IPS-15b (cell line): ENCODE results near the gene SMG1.
"Not testable (repeated sequence)": the region's sequence is repeated elsewhere in the genome, so short reads cannot be mapped to it uniquely, and the experiment has no call there.

Source experiments
- H3K27me3 ChIP-seq: one replicate; pipeline ENCODE4 v1.6.1; 2013; ENCODE audit warnings: low read length; ENCODE audit not compliant: control insufficient read depth, insufficient read depth
- H3K36me3 ChIP-seq: one replicate; pipeline ENCODE4 v1.6.1; 2013; ENCODE audit warnings: low read length; ENCODE audit not compliant: control insufficient read depth, insufficient read depth
- H3K4me1 ChIP-seq: one replicate; pipeline ENCODE4 v1.6.1; 2013; ENCODE audit warnings: mild to moderate bottlenecking, low read length; ENCODE audit not compliant: control insufficient read depth, insufficient read depth
- H3K4me3 ChIP-seq: one replicate; pipeline ENCODE4 v1.5.1; 2013; ENCODE audit warnings: low read depth, low read length
- H3K9ac ChIP-seq: one replicate; pipeline ENCODE4 v1.6.1; 2013; ENCODE audit warnings: low read depth, mild to moderate bottlenecking, low read length
- H3K9me3 ChIP-seq: one replicate; pipeline ENCODE4 v1.6.1; 2013; ENCODE audit warnings: mild to moderate bottlenecking, low read length; ENCODE audit not compliant: control insufficient read depth, insufficient read depth

The SMG1 gene

DNA sequence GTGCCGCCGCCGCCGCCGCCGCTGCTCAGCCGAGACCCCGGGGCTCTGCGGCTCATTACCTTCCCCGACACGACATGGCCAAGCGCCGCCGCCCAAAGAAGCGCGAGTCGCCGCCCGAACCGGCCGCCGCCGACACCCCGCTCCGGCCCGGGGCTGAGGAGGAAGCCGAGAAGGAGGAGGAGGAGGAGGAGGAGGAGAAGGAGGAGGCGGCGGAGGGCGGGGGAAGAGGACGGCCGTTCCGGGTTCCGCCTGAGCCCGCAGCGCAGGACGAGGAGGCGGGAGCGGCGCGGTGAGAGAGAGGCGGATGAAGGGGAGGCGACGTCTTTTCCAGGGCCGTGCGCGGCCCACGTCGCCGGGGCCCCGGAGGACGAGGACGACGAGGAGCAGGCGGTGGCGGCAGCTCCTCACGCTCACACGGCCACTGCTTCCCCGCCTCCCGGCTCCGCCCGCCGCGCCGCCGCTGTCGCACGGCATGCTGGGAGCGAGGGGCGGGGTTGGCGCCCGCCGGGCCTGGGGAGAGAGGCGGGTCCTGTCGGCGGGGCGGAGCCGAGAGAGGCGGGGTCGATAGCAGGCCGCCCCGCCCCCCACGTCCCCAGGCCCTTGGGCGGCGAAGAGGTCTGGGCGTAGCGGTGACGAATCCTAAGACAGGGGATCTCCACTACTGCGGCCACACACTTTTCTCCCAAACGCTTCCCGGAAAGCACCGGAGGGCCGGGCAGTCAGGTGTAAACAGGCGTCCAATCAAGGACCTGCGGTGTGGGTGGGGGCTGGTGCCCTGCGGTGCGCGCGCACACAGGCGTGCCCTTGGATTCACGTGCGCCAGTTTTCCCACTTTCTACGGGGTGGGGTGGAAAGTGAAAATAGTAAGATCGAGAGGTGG lies at the start of gene SMG1:
TSS of gene SMG1 (minus strand) at position 423 of the 880 bp plus-strand sequence. CDS start at position 56, 367 bp downstream.
- H3K36me3 ChIP-seq, H3K4me1 ChIP-seq, H3K9me3 ChIP-seq, H3K27me3 ChIP-seq: not testable (repeated sequence)
- Histone ChIP-seq H3K4me3 (peak within 1 kb of the TSS; percentile 83), H3K9ac (peak within 1 kb of the TSS; percentile 67)

DNA sequence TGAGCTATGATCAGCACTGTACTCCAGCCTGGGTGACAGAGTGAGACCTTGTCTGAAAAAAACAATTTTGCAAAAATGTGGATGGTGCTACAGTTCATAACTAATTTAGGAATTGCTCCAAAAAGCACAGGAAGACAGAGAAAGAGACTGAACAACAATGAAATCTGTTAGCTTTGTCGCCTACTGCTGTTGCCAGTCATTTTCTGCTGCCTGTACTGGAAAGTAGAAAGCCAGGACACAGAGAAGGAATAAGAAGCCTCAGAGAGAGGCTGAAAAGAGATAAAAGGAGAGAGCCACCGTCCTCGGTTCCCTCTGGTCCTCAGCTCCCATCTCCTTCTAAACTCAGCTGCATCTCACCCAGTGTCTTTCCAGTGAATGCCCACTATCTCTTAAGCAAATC lies 48.9 kb upstream of the SMG1 start:
- Histone ChIP-seq H3K27me3 (no peaks in the 10 kb centered on the region), H3K4me1 (no peaks in the 10 kb centered on the region), H3K9ac (no peak overlapping the region), H3K36me3 (no peaks in the 10 kb centered on the region), H3K4me3 (no peak overlapping the region), H3K9me3 (no peaks in the 10 kb centered on the region)

DNA sequence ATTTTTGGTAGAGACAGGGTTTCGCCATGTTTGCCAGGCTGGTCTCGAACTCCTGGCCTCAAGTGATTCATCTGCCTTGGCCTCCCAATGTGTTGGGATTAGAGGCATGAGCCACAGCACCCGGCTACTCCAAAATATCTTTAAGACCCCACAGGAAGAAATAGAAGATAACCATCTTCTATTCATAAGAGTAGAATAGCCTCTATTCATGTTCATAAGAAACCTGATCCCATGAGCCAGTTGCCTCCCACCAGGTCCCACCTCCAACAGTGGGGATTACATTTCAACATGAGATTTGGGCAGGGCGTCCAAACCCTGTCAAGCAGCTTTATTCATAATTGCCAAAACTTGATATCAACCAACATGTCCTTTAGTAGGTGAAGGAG lies 43.6 kb upstream of the SMG1 start:
- Histone ChIP-seq H3K36me3 (no peaks in the 10 kb centered on the region), H3K27me3 (no peaks in the 10 kb centered on the region), H3K4me3 (no peak overlapping the region), H3K4me1 (peaks cover 4% of the 10 kb centered on the region), H3K9me3 (no peaks in the 10 kb centered on the region), H3K9ac (no peak overlapping the region)

DNA sequence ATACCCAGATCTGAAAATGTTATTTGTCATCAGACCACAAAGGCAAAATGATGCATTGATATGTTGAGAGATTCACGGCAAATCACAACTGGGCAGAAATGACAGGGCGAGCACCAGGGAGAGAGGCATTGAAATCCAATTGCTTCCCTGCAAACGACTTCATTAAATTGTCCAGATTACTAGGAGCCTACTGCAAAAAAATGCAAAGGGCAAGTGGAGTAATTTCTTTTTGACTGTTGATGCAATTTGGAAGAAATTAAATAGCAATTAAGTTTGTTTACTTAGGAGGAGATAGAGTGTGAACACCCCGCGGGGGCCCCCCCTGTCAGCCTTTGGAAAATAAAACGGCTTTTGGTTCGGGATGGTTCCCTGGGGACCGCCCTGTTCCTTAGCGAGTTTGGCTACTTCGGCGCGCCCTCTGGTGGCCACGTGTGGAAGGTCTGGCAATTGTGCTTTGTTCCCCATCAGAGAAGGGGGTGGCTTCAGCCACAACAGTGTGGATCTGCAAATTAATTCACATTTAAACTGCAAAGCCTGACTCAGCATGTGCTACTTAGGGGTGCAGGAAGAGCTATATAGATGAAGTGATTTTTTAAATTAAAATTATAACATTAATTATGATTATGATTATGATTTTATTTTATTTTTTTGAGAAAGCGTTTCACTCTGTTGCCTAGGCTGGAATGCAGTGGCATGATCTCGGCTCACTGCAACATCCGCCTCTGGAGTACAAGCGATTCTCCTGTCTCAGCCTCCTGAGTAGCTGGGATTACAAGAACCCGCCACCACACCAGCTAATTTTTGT lies 43.0 kb upstream of the SMG1 start:
- no peaks in the 10 kb centered on the region for H3K36me3 ChIP-seq
- peak overlapping the region; percentile 30 for H3K4me3 ChIP-seq
- H3K9ac ChIP-seq = no peak overlapping the region
- H3K4me1 ChIP-seq = peaks cover 4% of the 10 kb centered on the region
- H3K27me3 ChIP-seq = no peaks in the 10 kb centered on the region
- no peaks in the 10 kb centered on the region for H3K9me3 ChIP-seq

DNA sequence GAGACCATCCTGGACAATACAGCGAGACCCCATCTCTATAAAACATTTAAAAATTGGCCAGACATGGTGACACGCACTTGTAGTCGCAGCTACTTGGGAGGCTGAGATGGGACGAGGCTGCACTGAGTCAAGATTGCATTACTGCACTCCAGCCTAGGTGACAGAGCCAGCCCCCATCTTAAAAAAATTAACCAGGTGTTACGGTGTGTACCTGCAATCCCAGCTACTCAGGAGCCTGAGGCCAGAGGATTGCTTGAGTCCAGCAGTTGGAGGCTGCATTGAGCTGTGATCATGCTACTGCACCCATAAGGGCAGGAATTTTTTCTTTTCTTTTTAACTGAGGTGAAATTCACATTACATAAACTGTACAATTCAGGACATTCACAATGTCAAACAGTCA lies 40.6 kb upstream of the SMG1 start:
- H3K27me3 ChIP-seq = no peaks in the 10 kb centered on the region
- H3K36me3 ChIP-seq = no peaks in the 10 kb centered on the region
- H3K9ac ChIP-seq = no peak overlapping the region

DNA sequence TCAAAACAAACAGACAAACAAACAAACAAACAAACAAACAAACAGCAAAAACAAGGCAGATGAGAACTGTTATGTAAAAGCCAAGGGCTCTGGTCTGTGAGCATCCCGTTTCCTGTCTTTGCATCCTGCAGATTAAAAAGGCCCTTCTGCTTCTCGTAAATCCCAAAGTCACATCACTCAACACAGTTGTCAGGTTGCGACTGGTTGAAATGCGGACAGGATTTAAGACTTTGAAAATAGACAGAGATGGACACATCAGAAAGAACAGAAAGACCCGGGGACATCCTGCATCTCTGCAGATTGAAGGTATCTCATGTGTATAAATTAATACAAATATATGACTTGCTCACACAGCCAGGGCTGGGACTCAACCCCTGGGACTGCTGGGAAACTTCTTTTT lies 39.3 kb upstream of the SMG1 start:
- Histone ChIP-seq H3K4me3 (no peak overlapping the region), H3K36me3 (no peaks in the 10 kb centered on the region), H3K9ac (no peak overlapping the region), H3K27me3 (no peaks in the 10 kb centered on the region), H3K4me1 (peaks cover 4% of the 10 kb centered on the region), H3K9me3 (no peaks in the 10 kb centered on the region)

More for the DNA sequence above, 40.6 kb upstream of the SMG1 start:
- Histone ChIP-seq H3K9me3 (no peaks in the 10 kb centered on the region), H3K4me3 (no peak overlapping the region), H3K4me1 (peaks cover 4% of the 10 kb centered on the region)

DNA sequence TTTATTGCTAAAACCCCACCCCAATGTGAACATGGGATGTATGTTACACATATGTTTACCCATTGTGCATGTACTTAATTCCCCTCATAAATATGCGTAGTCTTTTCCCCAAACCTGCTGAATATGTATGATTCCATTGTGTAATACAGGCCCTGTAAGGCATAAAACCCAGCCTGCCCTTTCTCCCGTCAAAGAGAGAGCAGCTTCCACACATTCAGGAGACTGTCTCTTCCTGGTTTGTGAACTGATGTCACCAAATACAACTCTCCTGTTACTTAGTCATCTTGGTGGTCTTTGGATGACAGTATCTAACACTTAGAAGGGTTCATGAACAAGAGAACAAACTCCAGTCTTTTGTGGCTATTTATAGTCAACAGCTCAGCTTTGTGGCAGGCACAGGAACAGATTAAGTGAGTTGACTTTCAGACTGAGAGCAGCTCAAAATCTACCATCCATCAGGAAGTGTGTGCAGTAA lies 32.9 kb upstream of the SMG1 start:
- H3K9ac ChIP-seq = no peak overlapping the region
- no peaks in the 10 kb centered on the region for H3K36me3 ChIP-seq
- no peak overlapping the region for H3K4me3 ChIP-seq
- no peaks in the 10 kb centered on the region for H3K27me3 ChIP-seq
- H3K4me1 ChIP-seq = peaks cover 5% of the 10 kb centered on the region
- no peaks in the 10 kb centered on the region for H3K9me3 ChIP-seq

DNA sequence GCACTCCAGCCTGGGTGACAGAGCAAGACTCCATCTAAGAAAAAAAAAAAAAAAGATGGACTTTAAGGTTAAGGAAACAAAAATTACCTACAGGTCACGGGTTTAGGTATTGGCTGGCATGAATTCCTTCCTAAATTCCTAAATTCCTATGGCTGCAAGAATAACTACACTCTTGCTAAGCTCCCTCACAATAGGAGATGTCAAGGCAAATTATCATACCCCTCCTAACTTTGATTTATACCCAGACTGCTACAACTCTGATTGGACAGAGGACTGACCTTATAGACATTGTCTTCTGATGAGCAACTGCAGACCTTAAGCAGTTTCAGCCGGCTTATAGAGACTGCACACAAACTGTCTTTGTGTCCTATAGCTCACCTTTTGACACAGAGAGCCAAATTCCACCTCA lies 32.4 kb upstream of the SMG1 start:
- Histone ChIP-seq H3K4me3 (no peak overlapping the region), H3K9ac (no peak overlapping the region)

DNA sequence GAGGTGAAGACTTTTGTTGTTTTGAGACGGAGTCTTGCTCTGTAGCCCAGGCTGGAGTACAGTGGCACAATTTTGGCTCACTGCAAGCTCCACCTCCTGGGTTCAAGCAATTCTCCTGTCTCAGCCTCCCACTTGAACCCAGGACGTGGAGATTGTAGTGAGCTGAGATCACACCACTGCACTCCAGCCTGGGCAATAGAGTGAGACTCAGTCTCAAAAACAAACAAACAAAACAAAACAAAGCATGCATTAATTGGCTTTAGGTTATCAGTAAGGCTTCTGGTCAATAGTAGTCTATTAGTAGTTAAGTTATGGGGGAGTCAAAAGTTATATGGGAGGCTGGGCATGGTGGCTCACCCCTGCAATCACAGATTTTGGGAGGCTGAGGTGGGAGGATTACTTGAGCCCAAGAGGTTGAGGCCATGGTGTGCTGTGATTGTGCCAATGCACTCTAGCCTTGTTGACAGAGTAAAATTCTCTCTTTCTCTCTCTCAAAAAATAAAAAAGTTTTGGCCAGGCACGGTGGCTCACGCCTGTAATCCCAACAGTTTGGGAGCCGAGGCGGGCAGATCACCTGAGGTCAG lies 30.5 kb upstream of the SMG1 start:
- not testable (repeated sequence) for H3K4me3 ChIP-seq, H3K27me3 ChIP-seq

More for the DNA sequence above, 32.4 kb upstream of the SMG1 start:
- Histone ChIP-seq H3K36me3 (no peaks in the 10 kb centered on the region), H3K27me3 (no peaks in the 10 kb centered on the region), H3K9me3 (no peaks in the 10 kb centered on the region), H3K4me1 (peaks cover 5% of the 10 kb centered on the region)

DNA sequence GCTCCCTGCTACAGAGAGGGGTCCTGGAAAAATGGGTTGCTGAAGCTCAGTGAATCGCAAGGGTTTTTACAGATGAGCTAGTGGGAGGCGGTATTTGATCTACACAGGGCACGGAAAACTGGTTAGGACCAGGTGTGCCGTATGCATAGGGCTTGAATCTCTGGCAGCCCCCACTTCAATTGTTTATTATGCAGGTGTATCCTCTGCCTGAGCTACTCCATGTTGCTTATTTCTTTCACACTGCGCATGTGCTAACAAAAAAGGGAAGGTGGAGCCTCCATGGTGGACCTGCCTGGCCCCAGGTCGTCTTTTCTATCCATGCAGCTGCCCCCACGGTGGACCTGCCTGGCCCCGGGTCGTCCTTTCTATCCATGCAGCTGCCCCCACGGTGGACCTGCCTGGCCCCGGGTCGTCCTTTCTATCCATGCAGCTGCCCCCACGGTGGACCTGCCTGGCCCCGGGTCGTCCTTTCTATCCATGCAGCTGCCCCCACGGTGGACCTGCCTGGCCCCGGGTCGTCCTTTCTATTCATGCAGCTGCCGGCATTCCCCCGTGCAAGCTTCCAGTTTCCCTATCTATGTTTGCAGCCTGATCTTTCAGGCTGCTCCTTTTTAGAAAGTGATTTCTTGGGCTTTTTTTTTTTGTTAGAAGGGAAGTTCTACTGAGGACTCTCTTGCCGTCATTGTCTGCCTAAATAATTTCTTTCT lies 29.8 kb upstream of the SMG1 start:
- not testable (repeated sequence) for H3K4me3 ChIP-seq, H3K36me3 ChIP-seq, H3K4me1 ChIP-seq, H3K9ac ChIP-seq, H3K27me3 ChIP-seq, H3K9me3 ChIP-seq

More for the DNA sequence above, 30.5 kb upstream of the SMG1 start:
- H3K9ac ChIP-seq, H3K9me3 ChIP-seq, H3K4me1 ChIP-seq, H3K36me3 ChIP-seq: not testable (repeated sequence)

DNA sequence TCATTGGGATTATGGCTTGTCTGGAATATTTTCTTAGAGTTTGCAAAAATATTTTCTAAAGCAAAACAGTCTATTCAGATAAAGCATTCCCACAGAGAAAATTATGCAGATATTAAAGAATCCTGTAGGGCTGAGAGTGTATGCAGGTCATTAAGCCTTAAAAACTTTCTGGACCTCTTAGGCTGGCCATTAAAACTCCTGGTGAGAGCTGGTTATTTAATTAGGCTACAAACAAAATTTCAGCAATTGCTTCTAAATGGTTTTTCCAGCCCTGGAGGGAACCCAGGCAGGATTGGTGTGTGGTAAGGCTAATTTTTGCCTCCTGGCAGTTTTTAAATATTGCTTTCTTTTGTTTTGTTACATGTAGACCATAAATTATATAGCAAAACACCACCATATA lies 27.3 kb upstream of the SMG1 start:
- H3K4me3 ChIP-seq = no peak overlapping the region

More for the DNA sequence above, 27.3 kb upstream of the SMG1 start:
- H3K36me3 ChIP-seq = no peaks in the 10 kb centered on the region
- H3K9me3 ChIP-seq = no peaks in the 10 kb centered on the region
- no peaks in the 10 kb centered on the region for H3K27me3 ChIP-seq
- H3K4me1 ChIP-seq = no peaks in the 10 kb centered on the region
- H3K9ac ChIP-seq = no peak overlapping the region
